Colonic mucosa (tissue), 4 donors: ENCODE results near the gene GIT2. TPM values are rescaled to one million over a fixed set of nuclear protein-coding genes. Genes with fewer than 3 reads are reported as not detected.
"Not testable (repeated sequence)": the region's sequence is repeated elsewhere in the genome, so short reads cannot be mapped to it uniquely, and the experiment has no call there.

ENCODE experiments used
- DNase-seq: peaks from one replicate; pipeline ENCODE4 v3.0.0-alpha.2; 2020
- H3K27ac ChIP-seq: fragments of 200-600 bp; one replicate; pipeline ENCODE4 v1.8.0; 2021
- H3K27me3 ChIP-seq: fragments of 200-600 bp; one replicate; pipeline ENCODE4 v1.8.0; 2021
- H3K36me3 ChIP-seq: fragments of 200-600 bp; one replicate; pipeline ENCODE4 v1.8.0; 2021
- H3K4me1 ChIP-seq: fragments of 200-600 bp; one replicate; pipeline ENCODE4 v1.8.0; 2021; ENCODE audit warnings: mild to moderate bottlenecking
- H3K4me3 ChIP-seq: fragments of 200-600 bp; one replicate; pipeline ENCODE4 v1.8.0; 2021
- H3K9ac ChIP-seq, 2 donors: one replicate each; pipeline ENCODE4 v1.7.0; 2013; ENCODE audit warnings: control low read depth in 2 of 2, low read depth in 2 of 2, low read length in 2 of 2
- H3K9me3 ChIP-seq: fragments of 200-600 bp; one replicate; pipeline ENCODE4 v1.8.0; 2021
- intact Hi-C: fragments of 100-400 bp; cut with DNase I; formaldehyde crosslinking; loops from one replicate; pipeline ENCODE4 v1.14.1; 2022
- total RNA-seq, 2 donors: library from RNA; stranded (reverse); fragmentation: NEBNext Ultra II Directional in 1 of 2; extraction: Animal tissue kit (Norgen Biotek cat#: 25700) in 1 of 2; gene quantifications; one replicate each; pipeline ENCODE4 v1.2.1, GENCODE V29; 2021
- TF ChIP-seq, protein P1 (sequence below): fragments of 200-600 bp; IDR thresholded peaks from one replicate; pipeline ENCODE4 v1.8.0; 2022; ENCODE audit warnings: antibody characterized with exemption, mild to moderate bottlenecking
- donor health status: healthy.
- donor health status: DM: no; HTN: no; CAD: no.
- donor health status: DM: no; HTN: no; CAD: no.

The GIT2 gene
- total RNA-seq, 2 donors from 2014 or later = 23.3 to 26.8 TPM

DNA sequence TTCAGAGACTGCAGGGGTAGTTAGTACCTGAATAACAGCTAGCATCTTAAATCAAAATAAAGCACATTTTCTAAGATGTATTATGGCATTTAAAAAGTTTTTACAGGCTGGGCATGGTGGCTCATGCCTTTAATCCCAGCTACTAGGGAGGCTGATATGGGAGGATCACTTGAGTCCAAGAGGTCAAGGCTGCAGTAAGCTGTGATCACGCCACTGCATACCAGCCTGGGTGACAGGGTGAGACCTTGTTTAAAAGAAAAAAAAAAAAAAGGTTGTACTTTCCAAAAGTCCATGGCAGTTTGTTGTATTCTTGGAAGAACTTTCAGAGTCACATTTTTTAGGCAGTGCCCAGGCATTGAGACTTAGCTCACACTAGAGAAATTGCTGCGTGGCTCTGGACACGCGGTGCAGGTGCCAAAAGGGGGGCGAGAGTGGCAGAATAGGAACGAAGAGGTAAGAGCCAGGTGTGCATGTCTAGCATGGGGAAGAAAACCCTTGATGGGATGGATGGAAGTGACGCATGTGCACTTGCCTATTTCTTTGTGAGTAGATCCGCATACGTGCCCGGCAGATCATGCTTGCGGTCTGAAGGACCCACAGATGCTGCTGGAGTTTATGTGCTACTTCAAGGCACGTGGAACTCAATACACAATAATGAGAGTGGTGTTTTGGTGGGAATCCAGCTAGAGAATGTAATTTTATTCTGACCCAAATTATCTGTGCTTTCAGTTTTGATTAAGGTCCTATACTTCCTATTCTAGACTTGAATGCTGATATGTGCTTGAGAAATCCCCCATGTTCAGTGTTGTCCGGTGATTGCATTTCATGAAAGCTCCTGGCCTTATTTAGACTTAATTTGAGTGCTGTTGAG lies 14.9 kb upstream of the GIT2 start:
- intact Hi-C loops = no loop called here
- Histone ChIP-seq H3K27ac (peak overlapping the region; percentile 4), H3K9ac (no peak overlapping the region), H3K36me3 (no peaks in the 10 kb centered on the region), H3K4me1 (no peaks in the 10 kb centered on the region), H3K27me3 (no peaks in the 10 kb centered on the region), H3K4me3 (no peak overlapping the region), H3K9me3 (no peaks in the 10 kb centered on the region)
- DNase-seq = no peak
- TF ChIP-seq, protein P1, sequence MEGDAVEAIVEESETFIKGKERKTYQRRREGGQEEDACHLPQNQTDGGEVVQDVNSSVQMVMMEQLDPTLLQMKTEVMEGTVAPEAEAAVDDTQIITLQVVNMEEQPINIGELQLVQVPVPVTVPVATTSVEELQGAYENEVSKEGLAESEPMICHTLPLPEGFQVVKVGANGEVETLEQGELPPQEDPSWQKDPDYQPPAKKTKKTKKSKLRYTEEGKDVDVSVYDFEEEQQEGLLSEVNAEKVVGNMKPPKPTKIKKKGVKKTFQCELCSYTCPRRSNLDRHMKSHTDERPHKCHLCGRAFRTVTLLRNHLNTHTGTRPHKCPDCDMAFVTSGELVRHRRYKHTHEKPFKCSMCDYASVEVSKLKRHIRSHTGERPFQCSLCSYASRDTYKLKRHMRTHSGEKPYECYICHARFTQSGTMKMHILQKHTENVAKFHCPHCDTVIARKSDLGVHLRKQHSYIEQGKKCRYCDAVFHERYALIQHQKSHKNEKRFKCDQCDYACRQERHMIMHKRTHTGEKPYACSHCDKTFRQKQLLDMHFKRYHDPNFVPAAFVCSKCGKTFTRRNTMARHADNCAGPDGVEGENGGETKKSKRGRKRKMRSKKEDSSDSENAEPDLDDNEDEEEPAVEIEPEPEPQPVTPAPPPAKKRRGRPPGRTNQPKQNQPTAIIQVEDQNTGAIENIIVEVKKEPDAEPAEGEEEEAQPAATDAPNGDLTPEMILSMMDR = no peak

DNA sequence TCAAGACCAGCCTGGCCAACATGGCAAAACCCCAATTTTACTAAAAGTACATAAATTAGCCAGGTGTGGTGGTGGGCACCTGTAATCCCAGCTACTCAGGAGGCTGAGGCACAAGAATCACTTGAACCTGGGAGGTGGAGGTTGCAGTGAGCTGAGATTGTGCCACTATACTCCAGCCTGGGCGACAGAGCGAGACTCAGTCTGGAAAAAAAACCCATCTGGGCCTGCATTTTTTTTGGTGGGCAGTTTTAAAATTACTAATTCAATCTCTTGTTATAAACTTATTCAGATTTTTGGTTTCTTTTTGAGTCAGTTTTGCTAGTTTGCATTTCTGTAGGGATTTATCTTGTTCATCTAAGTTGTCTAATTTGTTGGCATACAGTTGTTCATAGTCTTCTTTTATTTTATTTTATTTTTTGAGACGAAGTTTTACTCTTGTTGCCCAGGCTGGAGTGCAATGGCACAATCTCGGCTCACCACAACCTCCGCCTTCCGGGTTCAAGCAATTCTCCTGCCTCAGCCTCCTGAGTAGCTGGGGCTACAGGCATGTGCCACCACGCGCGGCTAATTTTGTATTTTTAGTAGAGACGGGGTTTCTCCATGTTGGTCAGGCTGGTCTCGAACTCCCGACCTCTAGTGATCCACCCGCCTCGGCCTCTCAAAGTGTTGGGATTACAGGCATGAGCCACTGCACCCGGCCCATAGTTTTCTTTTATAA lies 12.7 kb upstream of the GIT2 start:
- H3K36me3 ChIP-seq, H3K9me3 ChIP-seq, H3K27ac ChIP-seq, DNase-seq, intact Hi-C loops, H3K27me3 ChIP-seq, H3K4me3 ChIP-seq, H3K4me1 ChIP-seq, H3K9ac ChIP-seq: not testable (repeated sequence)

- TF ChIP-seq, protein P1 = no peak
- DNase-seq = no peak
- Histone ChIP-seq H3K27ac (no peak overlapping the region), H3K9me3 (no peaks in the 10 kb centered on the region), H3K4me3 (no peak overlapping the region), H3K36me3 (no peaks in the 10 kb centered on the region), H3K4me1 (peaks cover 13% of the 10 kb centered on the region), H3K9ac (no peak overlapping the region), H3K27me3 (no peaks in the 10 kb centered on the region)
- intact Hi-C loops = no loop called here
These were observed 11.7 kb upstream of the GIT2 start for GRCh38 chr12:110007881-110008280.

- Histone ChIP-seq H3K9me3 (no peaks in the 10 kb centered on the region), H3K27me3 (no peaks in the 10 kb centered on the region), H3K4me1 (peaks cover 23% of the 10 kb centered on the region), H3K4me3 (no peak overlapping the region), H3K27ac (no peak overlapping the region), H3K36me3 (no peaks in the 10 kb centered on the region), H3K9ac (no peak overlapping the region)
- intact Hi-C loops = no loop called here
- no peak for DNase-seq
- TF ChIP-seq, protein P1 = no peak
These were observed 9.9 kb upstream of the GIT2 start for GRCh38 chr12:110006115-110006514.

- Histone ChIP-seq H3K9me3 (no peaks in the 10 kb centered on the region), H3K36me3 (no peaks in the 10 kb centered on the region), H3K4me3 (no peak overlapping the region), H3K27me3 (no peaks in the 10 kb centered on the region), H3K4me1 (peaks cover 23% of the 10 kb centered on the region), H3K9ac (no peak overlapping the region), H3K27ac (peak overlapping the region; percentile 7)
- TF ChIP-seq, protein P1 = no peak
- no peak for DNase-seq
- intact Hi-C loops = no loop called here
These were observed 9.3 kb upstream of the GIT2 start for GRCh38 chr12:110005319-110005973.
